MG63 (cell line): ENCODE data around the gene TACR2. TPM values are rescaled to one million over a fixed set of nuclear protein-coding genes. Genes with fewer than 3 reads are reported as not detected.
"Not testable (repeated sequence)": the region's sequence is repeated elsewhere in the genome, so short reads cannot be mapped to it uniquely, and the experiment has no call there.

Experiments used
- DNase-seq: peaks from one replicate; pipeline ENCODE4 v3.0.0-alpha.2; 2020
- H3K27me3 ChIP-seq: fragments of 250-450 bp; sonication (Bioruptor Pico); 2 replicates; pipeline ENCODE4 v1.5.1; 2020; ENCODE audit warnings: mild to moderate bottlenecking, moderate library complexity
- H3K36me3 ChIP-seq: fragments of 250-450 bp; sonication (Bioruptor Pico); 2 replicates; pipeline ENCODE4 v1.5.1; 2020; ENCODE audit warnings: mild to moderate bottlenecking, moderate library complexity
- H3K4me3 ChIP-seq: fragments of 250-450 bp; sonication (Bioruptor Pico); 2 replicates; pipeline ENCODE4 v1.5.1; 2020; ENCODE audit warnings: mild to moderate bottlenecking, moderate library complexity
- H3K9me3 ChIP-seq: fragments of 250-450 bp; sonication (Bioruptor Pico); 2 replicates; pipeline ENCODE4 v1.5.1; 2020; ENCODE audit warnings: mild to moderate bottlenecking, moderate library complexity
- total RNA-seq: library from RNA; depleted of rRNA; stranded (reverse); fragments of >200 nt; shearing (Covaris generic); gene quantifications from 2 replicates; pipeline ENCODE4 v1.2.3, GENCODE V29; 2014; ENCODE audit warnings: low replicate concordance

Gene TACR2
- total RNA-seq, 1 experiment from 2014 or later: not detected

DNA sequence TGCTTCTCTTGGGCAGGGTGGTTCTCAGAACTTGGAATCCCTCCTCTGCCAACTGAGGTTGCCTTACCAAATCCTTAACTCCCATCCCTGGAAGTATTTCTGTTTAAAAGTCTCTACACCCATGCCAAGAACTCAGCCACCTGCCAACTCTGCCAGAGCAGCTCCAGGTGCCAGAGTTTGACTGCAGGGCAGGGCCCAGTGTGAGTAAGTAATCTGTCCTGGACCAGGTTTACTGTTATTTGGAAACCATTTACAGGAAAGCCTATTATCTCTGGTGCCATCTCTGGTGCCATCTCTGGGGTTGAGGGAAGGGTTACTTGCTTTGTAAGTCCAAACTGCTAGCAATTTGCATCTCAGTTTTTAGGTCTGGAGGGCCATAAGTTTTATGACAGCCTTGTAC is 37.1 kb upstream of the TACR2 start:
- no peaks in the 10 kb centered on the region for H3K9me3 ChIP-seq
- peak; percentile 58 for DNase-seq
- H3K4me3 ChIP-seq: no peak overlapping the region
- H3K36me3 ChIP-seq: no peaks in the 10 kb centered on the region
- no peaks in the 10 kb centered on the region for H3K27me3 ChIP-seq

DNA sequence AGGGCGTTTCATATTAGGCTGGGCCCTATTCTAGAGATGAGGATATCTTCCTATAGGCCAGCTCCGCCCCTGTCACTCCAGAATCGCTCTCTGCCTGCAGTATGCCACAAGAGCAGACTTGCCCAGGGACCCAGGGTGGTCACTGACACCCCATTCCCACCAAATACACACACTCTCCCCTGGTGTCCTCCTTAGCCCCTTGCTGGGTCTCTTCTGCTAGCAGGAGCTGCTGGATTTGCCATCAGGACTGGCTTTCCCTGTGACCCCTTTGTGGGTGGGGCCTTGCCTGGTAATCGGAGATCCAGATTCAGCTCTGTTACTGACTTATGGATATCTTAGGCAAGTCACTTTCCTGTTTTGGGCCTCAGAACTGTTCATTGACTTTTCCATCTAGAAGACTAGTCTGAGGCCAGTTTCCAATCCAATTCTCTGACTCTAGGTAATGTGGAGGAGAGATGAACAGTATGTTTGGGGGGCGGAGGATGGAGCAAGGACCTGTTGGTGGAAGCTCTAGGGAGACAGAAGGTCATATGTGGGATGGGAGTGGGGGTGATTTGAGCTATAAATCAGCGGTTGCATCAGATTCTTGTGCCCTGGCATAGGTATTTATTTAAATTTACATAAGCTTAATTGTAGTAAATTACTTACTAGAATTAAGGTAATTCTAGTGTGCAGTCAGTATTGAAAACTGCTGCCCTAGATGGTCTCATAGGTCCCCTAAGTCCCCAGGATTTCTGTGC is 36.1 kb upstream of the TACR2 start:
- no peaks in the 10 kb centered on the region for H3K27me3 ChIP-seq
- no peaks in the 10 kb centered on the region for H3K9me3 ChIP-seq
- H3K4me3 ChIP-seq: no peak overlapping the region
- H3K36me3 ChIP-seq: no peaks in the 10 kb centered on the region
- no peak for DNase-seq

- Histone ChIP-seq H3K27me3 (no peaks in the 10 kb centered on the region), H3K36me3 (no peaks in the 10 kb centered on the region), H3K4me3 (peak overlapping the region; percentile 46), H3K9me3 (no peaks in the 10 kb centered on the region)
- no peak for DNase-seq
Observed at GRCh38 chr10:69451784-69452251, 35.1 kb upstream of the TACR2 start.

DNA sequence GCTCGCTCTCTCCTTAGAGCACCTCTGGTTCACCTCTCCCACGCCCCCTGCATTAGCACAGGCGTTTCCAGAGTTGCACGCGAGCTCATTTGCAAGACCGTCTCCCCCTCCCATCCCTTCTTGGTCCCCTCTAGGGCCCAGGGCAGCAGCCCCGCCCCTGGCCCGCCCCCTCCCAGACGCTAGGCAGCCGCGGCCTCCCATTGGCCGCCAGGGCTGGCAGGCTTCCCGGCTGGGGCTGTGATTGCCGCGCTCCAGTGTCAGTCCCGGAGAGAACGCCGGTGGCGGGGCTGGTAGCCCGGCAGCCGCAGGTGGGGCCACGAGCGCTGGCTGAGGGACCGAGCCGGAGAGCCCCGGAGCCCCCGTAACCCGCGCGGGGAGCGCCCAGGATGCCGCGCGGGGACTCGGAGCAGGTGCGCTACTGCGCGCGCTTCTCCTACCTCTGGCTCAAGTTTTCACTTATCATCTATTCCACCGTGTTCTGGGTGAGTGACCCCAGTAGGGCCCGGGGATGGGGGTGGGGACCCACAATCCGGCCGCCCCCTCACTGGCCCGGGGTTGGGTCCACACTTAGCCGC is 34.6 kb upstream of the TACR2 start, which contains the start of gene TSPAN15:
TSS of gene TSPAN15 (plus strand) at position 257 of the 575 bp plus-strand sequence. CDS start at position 387, 130 bp downstream.
- H3K4me3 ChIP-seq: peak within 1 kb of the TSS; percentile 46
- H3K9me3 ChIP-seq: no peaks in the 10 kb centered on the region
- no peaks in the 10 kb centered on the region for H3K36me3 ChIP-seq
- peak; percentile 75 for DNase-seq
- no peaks in the 10 kb centered on the region for H3K27me3 ChIP-seq

- H3K27me3 ChIP-seq, H3K9me3 ChIP-seq, H3K4me3 ChIP-seq, H3K36me3 ChIP-seq, DNase-seq: not testable (repeated sequence)
Observed at GRCh38 chr10:69450395-69450794, 33.7 kb upstream of the TACR2 start.

DNA sequence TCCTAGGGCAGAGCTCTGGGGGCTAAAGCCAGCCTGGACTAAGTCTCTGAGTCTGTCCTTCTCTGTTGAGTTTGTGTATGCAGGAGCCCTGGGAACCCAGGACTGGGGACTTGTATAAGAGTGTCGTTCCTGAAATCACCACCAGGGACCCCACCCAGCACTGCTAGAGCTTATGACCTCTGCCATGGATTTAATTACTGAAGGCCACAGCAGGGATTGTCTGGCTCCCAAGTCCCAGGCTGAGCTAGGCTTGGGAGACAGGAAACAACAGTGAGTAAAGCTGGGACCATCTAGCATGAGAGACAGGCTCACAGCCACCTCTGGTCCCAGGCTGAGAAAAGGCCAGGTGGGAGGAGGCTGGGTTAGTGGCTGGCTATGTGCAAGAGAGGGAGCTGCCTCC is 33.1 kb upstream of the TACR2 start:
- Histone ChIP-seq H3K9me3 (no peaks in the 10 kb centered on the region), H3K4me3 (no peak overlapping the region), H3K36me3 (no peaks in the 10 kb centered on the region), H3K27me3 (no peaks in the 10 kb centered on the region)
- DNase-seq: peak; percentile 79

GRCh38 chr10:69446650-69447151 is 30.0 kb upstream of the TACR2 start:
- Histone ChIP-seq H3K4me3 (no peak overlapping the region), H3K27me3 (no peaks in the 10 kb centered on the region), H3K36me3 (no peaks in the 10 kb centered on the region), H3K9me3 (no peaks in the 10 kb centered on the region)
- peak; percentile 65 for DNase-seq

DNA sequence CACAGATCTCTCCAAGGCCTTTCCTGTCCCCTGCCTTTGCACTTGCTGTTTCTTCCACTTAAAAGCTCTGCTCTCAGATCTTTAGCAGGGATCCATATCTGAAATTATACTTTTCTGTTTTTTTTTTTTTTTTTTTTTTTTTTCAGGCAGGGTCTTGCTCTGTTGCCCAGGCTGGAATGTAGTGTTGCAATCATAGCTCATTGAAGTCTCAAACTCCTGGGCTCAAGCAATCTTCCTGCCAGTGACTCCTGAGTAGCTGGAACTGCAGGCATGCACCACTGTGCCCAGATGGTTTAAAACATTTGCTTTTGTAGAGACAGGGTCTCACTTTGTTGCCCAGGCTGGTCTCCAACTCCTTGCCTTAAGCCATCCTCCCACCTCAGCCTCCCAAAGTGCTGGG is 29.5 kb upstream of the TACR2 start:
- Histone ChIP-seq H3K4me3 (no peak overlapping the region), H3K9me3 (no peaks in the 10 kb centered on the region), H3K27me3 (no peaks in the 10 kb centered on the region), H3K36me3 (no peaks in the 10 kb centered on the region)
- DNase-seq: no peak

- Histone ChIP-seq H3K36me3 (no peaks in the 10 kb centered on the region), H3K4me3 (no peak overlapping the region), H3K9me3 (no peaks in the 10 kb centered on the region), H3K27me3 (no peaks in the 10 kb centered on the region)
- peak; percentile 69 for DNase-seq
Observed at GRCh38 chr10:69445041-69445440, 28.3 kb upstream of the TACR2 start.

DNA sequence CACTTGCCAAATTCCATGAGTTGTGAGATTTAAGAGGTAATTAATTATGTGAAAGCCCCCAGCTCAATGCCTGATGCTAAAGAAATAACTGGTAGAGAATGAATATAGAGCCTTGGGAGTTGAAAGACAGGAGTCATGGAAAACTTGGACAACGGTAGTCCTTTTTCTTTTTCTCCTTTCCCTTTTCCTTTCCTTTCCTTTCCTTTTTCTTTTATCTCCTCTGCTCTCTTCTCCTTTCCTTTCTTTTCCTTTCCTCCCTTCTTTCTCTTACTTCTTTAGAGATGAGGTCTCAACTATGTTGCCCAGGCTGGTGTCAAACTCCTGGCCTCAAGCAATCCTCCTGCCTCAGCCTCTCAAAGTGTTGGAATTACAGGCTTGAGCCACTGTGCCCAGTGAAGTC is 26.6 kb upstream of the TACR2 start:
- DNase-seq: no peak
- H3K9me3 ChIP-seq: no peaks in the 10 kb centered on the region
- no peaks in the 10 kb centered on the region for H3K36me3 ChIP-seq
- H3K27me3 ChIP-seq: no peaks in the 10 kb centered on the region
- no peak overlapping the region for H3K4me3 ChIP-seq

DNA sequence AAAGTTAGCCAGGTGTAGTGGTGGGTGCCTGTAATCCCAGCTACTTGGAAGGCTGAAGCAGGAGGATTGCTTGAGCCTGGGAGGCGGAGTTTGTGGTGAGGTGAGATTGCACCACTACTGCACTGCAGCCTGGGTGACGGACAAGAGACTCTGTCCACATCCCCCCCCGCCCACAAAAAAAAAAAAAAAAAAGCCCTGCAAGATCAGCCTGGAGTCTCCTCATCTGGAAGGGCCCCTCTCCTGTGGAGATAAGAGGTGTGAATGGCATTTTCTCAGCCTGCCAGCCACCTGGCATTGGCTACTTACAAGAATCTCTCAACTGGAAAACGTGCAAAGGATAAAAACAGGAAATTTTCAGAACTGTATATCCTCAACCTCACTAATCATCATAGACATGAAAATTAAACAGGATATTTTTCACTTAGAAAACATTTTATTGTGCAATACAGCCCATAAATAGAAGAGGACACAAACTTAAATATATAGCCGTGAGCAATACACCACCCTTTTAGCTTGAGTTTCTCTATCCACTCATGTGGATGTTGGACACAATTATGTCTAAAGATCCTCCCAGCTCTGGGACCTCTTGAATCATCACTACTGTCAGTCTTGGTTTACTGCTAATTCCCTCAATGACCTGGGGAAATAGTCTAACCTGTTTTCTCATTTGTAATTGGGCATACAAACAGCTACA is 23.2 kb upstream of the TACR2 start:
- Histone ChIP-seq H3K9me3 (no peaks in the 10 kb centered on the region), H3K4me3 (no peak overlapping the region), H3K36me3 (no peaks in the 10 kb centered on the region), H3K27me3 (no peaks in the 10 kb centered on the region)
- peak; percentile 67 for DNase-seq

DNA sequence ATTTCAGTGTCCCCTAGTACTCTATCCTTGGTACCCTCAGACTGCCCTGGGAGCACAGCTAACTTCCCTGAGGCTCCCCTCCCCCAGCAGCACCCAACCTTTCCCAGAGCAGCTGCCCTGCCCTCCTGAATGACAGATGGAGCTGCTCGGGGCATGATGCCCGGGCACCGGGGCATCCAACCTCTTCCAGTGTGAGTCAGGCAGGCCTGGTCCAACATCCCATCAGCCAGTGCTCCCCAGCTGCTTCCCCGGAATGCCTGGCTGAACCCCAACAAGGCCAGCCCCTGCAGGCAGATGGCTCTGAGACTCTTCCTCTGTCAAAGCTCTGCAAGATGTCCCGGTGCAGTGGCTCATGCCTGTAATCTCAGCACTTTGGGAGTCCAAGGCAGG is 22.6 kb upstream of the TACR2 start:
- no peak overlapping the region for H3K4me3 ChIP-seq
- DNase-seq: peak; percentile 98
- H3K9me3 ChIP-seq: peaks cover 3% of the 10 kb centered on the region; the same call in 1 of the 2 replicates
- H3K36me3 ChIP-seq: no peaks in the 10 kb centered on the region
- no peaks in the 10 kb centered on the region for H3K27me3 ChIP-seq

- peak; percentile 53 for DNase-seq
- Histone ChIP-seq H3K9me3 (peaks cover 3% of the 10 kb centered on the region; the same call in 1 of the 2 replicates), H3K36me3 (no peaks in the 10 kb centered on the region), H3K27me3 (no peaks in the 10 kb centered on the region), H3K4me3 (no peak overlapping the region)
Observed at GRCh38 chr10:69438536-69439349, 22.0 kb upstream of the TACR2 start.

DNA sequence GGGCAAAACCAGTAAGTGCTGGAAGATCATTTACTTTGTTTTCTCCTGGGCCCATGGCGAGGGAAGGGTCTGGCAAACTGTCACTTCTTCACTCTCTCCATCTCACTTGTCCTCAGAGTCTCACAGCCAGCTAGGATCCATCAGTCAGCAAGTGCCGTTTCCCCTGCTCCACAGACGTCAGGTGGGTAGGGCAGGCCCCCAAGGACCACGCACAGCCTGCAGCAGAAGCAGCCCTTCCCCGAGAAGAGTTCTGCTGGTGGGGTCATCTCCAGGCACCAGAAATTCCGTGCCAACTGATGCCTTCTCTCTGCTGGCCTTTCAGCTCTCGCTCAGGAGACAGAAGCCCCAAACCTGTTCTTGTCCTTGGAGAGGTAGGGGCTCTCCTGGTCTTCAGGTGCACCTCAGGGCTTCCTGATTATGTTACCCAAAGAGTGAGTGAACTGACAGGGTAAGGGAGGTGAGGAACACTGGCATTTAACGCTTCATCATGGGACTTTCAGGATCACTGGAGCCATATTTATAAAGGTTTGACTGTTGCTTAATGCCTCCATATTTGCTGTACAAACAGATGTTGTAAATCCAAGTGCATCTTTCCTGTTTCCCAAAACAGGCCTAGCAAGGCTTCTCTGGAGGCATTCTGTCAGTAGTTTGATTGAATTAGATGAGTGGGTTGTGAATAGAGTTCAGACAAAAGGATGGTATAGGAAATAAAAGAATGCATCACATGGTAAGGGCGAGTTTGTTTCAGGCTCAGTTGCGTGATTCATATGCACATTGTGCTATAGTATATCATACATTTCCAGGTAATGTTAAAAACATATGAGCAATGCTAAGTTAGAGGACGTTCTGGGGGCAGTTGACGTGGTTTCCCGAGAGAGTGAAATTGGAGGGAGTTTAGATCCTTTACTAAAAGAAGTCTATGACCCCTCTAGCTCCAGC is 20.9 kb upstream of the TACR2 start:
- Histone ChIP-seq H3K9me3 (peaks cover 3% of the 10 kb centered on the region; the same call in 1 of the 2 replicates), H3K36me3 (no peaks in the 10 kb centered on the region)

DNA sequence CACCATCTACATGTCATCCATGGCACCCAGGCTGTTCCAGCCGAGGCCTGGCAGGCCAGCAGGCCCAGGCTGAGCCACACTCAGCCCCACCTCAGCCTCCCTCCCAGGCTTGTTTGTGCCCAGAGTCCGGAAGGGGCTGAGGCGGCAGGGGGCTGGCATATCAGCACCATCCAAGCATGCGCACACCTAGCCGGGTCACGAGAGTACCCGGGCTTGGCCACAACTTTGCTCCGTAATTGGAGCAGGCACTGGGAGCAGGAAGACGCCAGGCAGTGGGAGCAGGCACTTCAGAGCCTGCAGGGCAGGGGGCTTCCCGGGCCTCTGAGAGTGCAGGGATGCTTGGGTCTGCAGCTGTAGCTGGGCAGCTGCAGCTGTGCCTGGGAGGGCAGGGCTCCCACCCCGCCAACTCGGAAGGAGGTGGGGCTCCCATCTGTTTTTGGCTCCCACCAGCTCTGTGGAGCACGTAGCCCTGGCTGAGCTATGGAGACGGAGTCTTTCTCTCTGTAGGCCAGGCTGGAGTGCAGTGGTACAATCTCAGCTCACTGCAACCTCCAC is 19.3 kb upstream of the TACR2 start:
- DNase-seq: no peak
- no peaks in the 10 kb centered on the region for H3K36me3 ChIP-seq
- H3K9me3 ChIP-seq: peaks cover 3% of the 10 kb centered on the region; the same call in 1 of the 2 replicates
- H3K4me3 ChIP-seq: no peak overlapping the region
- no peaks in the 10 kb centered on the region for H3K27me3 ChIP-seq

More for the DNA sequence above, 20.9 kb upstream of the TACR2 start:
- no peak for DNase-seq
- no peak overlapping the region for H3K4me3 ChIP-seq
- H3K27me3 ChIP-seq: no peaks in the 10 kb centered on the region
